Tibial nerve (tissue), 3 donors: Measurements from ENCODE around the gene GPC2.

Experiments used
- CTCF ChIP-seq, 5 experiments: fragments of 200-600 bp in 3 of 5; fragments of 450-650 bp in 2 of 5; sonication (generic) in 3 of 5; IDR thresholded peaks; one replicate each; pipeline ENCODE4 v1.5.1; 2016 to 2019; ENCODE audit warnings: antibody characterized with exemption in 5 of 5, mild to moderate bottlenecking in 3 of 5, moderate library complexity in 2 of 5
- POLR2A ChIP-seq, 2 donors: fragments of 450-650 bp; IDR thresholded peaks; one replicate each; pipeline ENCODE4 v1.6.1; 2017; ENCODE audit warnings: antibody characterized with exemption in 2 of 2, mild to moderate bottlenecking in 2 of 2, moderate library complexity in 2 of 2

- TF ChIP-seq CTCF (IDR thresholded peaks at IDR 0.05), result no peak
- TF ChIP-seq POLR2A (IDR thresholded peaks at IDR 0.05), result no peak
Measured at GRCh38 chr7:100210805-100211204, 33.6 kb upstream of the GPC2 start.
